GM12872 (cell line): ENCODE results near the gene TACR2.

ENCODE experiments used
- CTCF ChIP-seq: IDR thresholded peaks from 3 replicates; pipeline ENCODE4 v1.5.1; 2011; ENCODE audit warnings: low read depth, mild to moderate bottlenecking, low read length, moderate library complexity; ENCODE audit not compliant: insufficient read depth

Gene TACR2

GRCh38 chr10:69383558-69383957 lies 33.2 kb downstream of the TACR2 start:
- no peak for TF ChIP-seq CTCF

GRCh38 chr10:69382382-69383117 lies 34.2 kb downstream of the TACR2 start:
- no peak for TF ChIP-seq CTCF

GRCh38 chr10:69379800-69380199 lies 36.9 kb downstream of the TACR2 start:
- TF ChIP-seq CTCF, result no peak

- TF ChIP-seq CTCF, result no peak
Observed at GRCh38 chr10:69377933-69378332, 38.8 kb downstream of the TACR2 start.

- TF ChIP-seq CTCF, result no peak
Observed at GRCh38 chr10:69377191-69377590, 39.5 kb downstream of the TACR2 start.

DNA sequence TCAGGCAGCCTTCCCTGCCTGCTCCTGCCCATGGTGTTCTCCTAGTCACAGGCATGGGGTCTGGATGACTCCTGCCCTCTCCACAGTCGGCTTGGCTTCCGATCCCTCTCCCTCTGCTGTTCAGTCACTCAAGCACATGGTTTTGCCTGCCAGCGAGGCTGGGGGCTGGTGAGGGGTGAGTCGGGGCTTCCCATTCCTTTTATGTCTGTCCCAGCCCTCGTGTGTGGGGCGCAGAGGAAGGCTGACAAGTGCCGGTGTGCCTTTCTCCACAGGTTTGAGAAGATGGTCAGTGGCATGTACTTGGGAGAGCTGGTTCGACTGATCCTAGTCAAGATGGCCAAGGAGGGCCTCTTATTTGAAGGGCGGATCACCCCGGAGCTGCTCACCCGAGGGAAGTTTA lies 40.1 kb downstream of the TACR2 start:
- no peak for TF ChIP-seq CTCF

GRCh38 chr10:69375307-69376151 lies 41.2 kb downstream of the TACR2 start:
- TF ChIP-seq CTCF, result no peak
